GM20000 (cell line): ENCODE measurements around the gene CEMIP.

Experiments
- DNase-seq: peaks from one replicate; pipeline ENCODE4 v3.0.0; 2012; ENCODE audit warnings: low spot score
- CTCF ChIP-seq: IDR thresholded peaks from 2 replicates; pipeline ENCODE4 v1.5.1; 2012; ENCODE audit warnings: mild to moderate bottlenecking, control low read depth; ENCODE audit errors: extremely low read depth, missing control alignments

CEMIP gene

GRCh38 chr15:80783260-80783659 lies 4.1 kb downstream of the CEMIP start:
- no peak for TF ChIP-seq CTCF
- DNase-seq, result no peak

GRCh38 chr15:80785335-80785734 lies 6.2 kb downstream of the CEMIP start:
- DNase-seq, result no peak
- no peak for TF ChIP-seq CTCF

DNA sequence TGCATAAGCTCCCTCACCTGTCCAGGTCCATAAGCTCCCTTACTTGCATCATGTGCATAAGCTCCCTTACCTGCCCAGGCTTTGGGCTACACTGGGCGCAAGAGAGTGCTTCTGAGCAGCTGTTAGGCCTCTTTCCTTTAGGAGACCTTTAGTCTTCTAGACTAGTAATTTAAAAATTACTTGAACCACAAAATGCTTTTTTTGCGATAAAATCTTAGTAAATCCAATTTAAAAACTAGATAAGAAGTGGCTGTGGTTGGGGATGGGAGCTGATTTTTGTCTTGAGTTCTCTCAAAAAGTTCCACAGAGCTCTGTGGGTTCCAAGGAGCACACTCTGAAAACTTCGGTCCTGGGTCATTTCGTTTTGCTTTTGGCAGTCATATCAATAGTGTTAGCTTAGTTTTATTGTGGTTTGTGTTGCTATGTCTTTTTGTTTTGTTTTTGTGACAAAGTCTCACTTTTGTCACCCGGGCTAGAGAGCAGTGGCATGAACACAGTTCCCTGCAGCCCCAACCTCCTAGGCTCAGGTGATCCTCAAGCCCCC lies 6.7 kb downstream of the CEMIP start:
- no peak for TF ChIP-seq CTCF
- no peak for DNase-seq

GRCh38 chr15:80787316-80787715 lies 8.1 kb downstream of the CEMIP start:
- no peak for DNase-seq

GRCh38 chr15:80788536-80788935 lies 9.4 kb downstream of the CEMIP start:
- no peak for DNase-seq
- TF ChIP-seq CTCF, result no peak

More at GRCh38 chr15:80787316-80787715, 8.1 kb downstream of the CEMIP start:
- TF ChIP-seq CTCF, result no peak

- TF ChIP-seq CTCF, result no peak
- DNase-seq, result no peak
Measured at GRCh38 chr15:80789296-80789695, 10.1 kb downstream of the CEMIP start.

- no peak for DNase-seq
- no peak for TF ChIP-seq CTCF
Measured at GRCh38 chr15:80789796-80790195, 10.6 kb downstream of the CEMIP start.
